WTC11 (cell line): ENCODE results near the gene ALG10.

Source experiments
- CDX4 ChIP-seq: fragments of 250-450 bp; sonication (Bioruptor Pico); IDR thresholded peaks from 2 replicates; pipeline ENCODE4 v1.9.0; 2021; ENCODE audit warnings: moderate library complexity, mild to moderate bottlenecking, inconsistent platforms, borderline replicate concordance
- CTCF ChIP-seq: fragments of 200-600 bp; IDR thresholded peaks from 2 replicates; pipeline ENCODE4 v1.8.0; 2022; ENCODE audit warnings: antibody characterized with exemption
- ERG ChIP-seq: fragments of 250-450 bp; sonication (Bioruptor Pico); IDR thresholded peaks from 2 replicates; pipeline ENCODE4 v1.8.0; 2021; ENCODE audit warnings: mild to moderate bottlenecking
- FOXK1 ChIP-seq: sonication (generic); formaldehyde crosslinking; IDR thresholded peaks from 2 replicates; pipeline ENCODE4 v1.8.0; 2022; ENCODE audit warnings: mild to moderate bottlenecking, moderate library complexity, missing genetic modification reagents
- MAX ChIP-seq: sonication (generic); formaldehyde crosslinking; IDR thresholded peaks from 2 replicates; pipeline ENCODE4 v1.8.0; 2022; ENCODE audit warnings: mild to moderate bottlenecking, missing genetic modification reagents
- MXD4 ChIP-seq: fragments of 250-450 bp; sonication (Bioruptor Pico); IDR thresholded peaks from 2 replicates; pipeline ENCODE4 v1.8.0; 2021; ENCODE audit warnings: mild to moderate bottlenecking, moderate library complexity, borderline replicate concordance
- NFE2L1 ChIP-seq: sonication (generic); formaldehyde crosslinking; IDR thresholded peaks from 2 replicates; pipeline ENCODE4 v1.8.1; 2023; ENCODE audit warnings: missing genetic modification reagents
- NR2C2 ChIP-seq: sonication (generic); formaldehyde crosslinking; IDR thresholded peaks from 2 replicates; pipeline ENCODE4 v1.8.0; 2022; ENCODE audit warnings: mild to moderate bottlenecking, missing genetic modification reagents
- SMAD3 ChIP-seq: sonication (generic); formaldehyde crosslinking; IDR thresholded peaks from 2 replicates; pipeline ENCODE4 v1.8.0; 2022; ENCODE audit warnings: missing genetic modification reagents, mild to moderate bottlenecking, borderline replicate concordance
- SP1 ChIP-seq: sonication (generic); formaldehyde crosslinking; conservative IDR thresholded peaks from 2 replicates; pipeline ENCODE4 v1.8.1; 2022; ENCODE audit warnings: missing genetic modification reagents
- USF2 ChIP-seq: sonication (generic); formaldehyde crosslinking; IDR thresholded peaks from 2 replicates; pipeline ENCODE4 v1.8.1; 2023; ENCODE audit warnings: mild to moderate bottlenecking, missing genetic modification reagents, moderate library complexity
- ZNF512 ChIP-seq: sonication (generic); formaldehyde crosslinking; IDR thresholded peaks from 2 replicates; pipeline ENCODE4 v1.8.1; 2022; ENCODE audit warnings: missing genetic modification reagents, borderline replicate concordance

- TF ChIP-seq CTCF, result no peak
- TF ChIP-seq MXD4 (CRISPR knock-in tag), result no peak
- no peak for TF ChIP-seq SP1 (CRISPR knock-in tag)
- no peak for TF ChIP-seq MAX (CRISPR knock-in tag)
- TF ChIP-seq ZNF512 (CRISPR knock-in tag), result no peak
- TF ChIP-seq NFE2L1 (CRISPR knock-in tag), result no peak
- TF ChIP-seq NR2C2, result no peak
- TF ChIP-seq USF2, result no peak
- no peak for TF ChIP-seq SMAD3 (CRISPR knock-in tag)
- TF ChIP-seq ERG (CRISPR knock-in tag), result no peak
- TF ChIP-seq CDX4 (CRISPR knock-in tag), result no peak
- no peak for TF ChIP-seq FOXK1 (CRISPR knock-in tag)
These were observed 32.6 kb downstream of the ALG10 start for GRCh38 chr12:34054938-34055337.
